Effector memory CD8-positive, alpha-beta T cell (primary cell): ENCODE measurements around the gene PSTPIP1.
A peak's percentile ranks its signal among the peaks of the same experiment; 100 is the strongest.

Source experiments
- ATAC-seq: fragments of 150-1000 bp; cut with Tn5 transposase; replicated peaks from 2 replicates; pipeline ENCODE4 v1.10.0; 2021; ENCODE audit warnings: mild to moderate bottlenecking, moderate library complexity
- DNase-seq, 3 experiments: peaks; one replicate each; pipeline ENCODE4 v3.0.0; 2021
- H3K27ac Mint-ChIP-seq, 2 donors: one replicate each; pipeline ENCODE4 v1.8.0; 2022; ENCODE audit warnings: mild to moderate bottlenecking in 2 of 2, mixed read lengths in 2 of 2, moderate library complexity in 2 of 2
- H3K27me3 Mint-ChIP-seq, 2 donors: one replicate each; pipeline ENCODE4 v1.8.0; 2022; ENCODE audit warnings: mixed read lengths in 2 of 2
- H3K36me3 Mint-ChIP-seq: one replicate; pipeline ENCODE4 v1.8.0; 2022; ENCODE audit warnings: mild to moderate bottlenecking, moderate library complexity, mixed read lengths; ENCODE audit not compliant: insufficient read depth
- H3K4me1 Mint-ChIP-seq, 2 donors: one replicate each; pipeline ENCODE4 v1.8.0; 2022; ENCODE audit warnings: low read depth in 2 of 2, mixed read lengths in 2 of 2
- H3K4me3 Mint-ChIP-seq, 2 donors: one replicate each; pipeline ENCODE4 v1.8.0; 2022; ENCODE audit warnings: mild to moderate bottlenecking in 2 of 2, mixed read lengths in 2 of 2, moderate library complexity in 2 of 2
- H3K9me3 Mint-ChIP-seq, 2 donors: one replicate each; pipeline ENCODE4 v1.8.0; 2022; ENCODE audit warnings: mixed read lengths in 2 of 2

PSTPIP1 gene

DNA sequence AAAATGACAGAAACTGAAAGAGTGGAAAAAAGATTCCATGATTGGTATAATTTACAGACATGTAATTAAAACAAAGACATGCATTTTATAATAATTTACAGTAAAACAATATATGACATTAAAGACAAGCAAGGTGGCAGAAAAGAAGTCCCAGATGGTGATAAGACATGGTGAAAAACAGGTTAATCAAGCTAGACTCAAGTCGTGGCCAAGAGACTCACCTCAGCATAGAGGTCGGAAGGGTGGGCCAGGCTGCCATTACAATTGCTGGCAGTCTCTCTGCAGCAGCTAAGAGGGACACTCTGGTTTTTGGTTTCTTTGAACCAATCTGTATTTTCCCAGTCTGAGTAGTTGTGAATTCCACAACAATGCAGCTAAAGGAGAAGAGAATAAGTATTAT lies 57.6 kb downstream of the PSTPIP1 start:
- no peaks in the 10 kb centered on the region for H3K9me3 Mint-ChIP-seq
- no peak for ATAC-seq
- no peak overlapping the region for H3K4me3 Mint-ChIP-seq
- peaks cover 0 to 7% of the 10 kb centered on the region in 2 donors for H3K4me1 Mint-ChIP-seq
- H3K27me3 Mint-ChIP-seq = no peaks in the 10 kb centered on the region
- DNase-seq = no peak
- peaks cover 8% of the 10 kb centered on the region for H3K36me3 Mint-ChIP-seq
- H3K27ac Mint-ChIP-seq = no peak overlapping the region

DNA sequence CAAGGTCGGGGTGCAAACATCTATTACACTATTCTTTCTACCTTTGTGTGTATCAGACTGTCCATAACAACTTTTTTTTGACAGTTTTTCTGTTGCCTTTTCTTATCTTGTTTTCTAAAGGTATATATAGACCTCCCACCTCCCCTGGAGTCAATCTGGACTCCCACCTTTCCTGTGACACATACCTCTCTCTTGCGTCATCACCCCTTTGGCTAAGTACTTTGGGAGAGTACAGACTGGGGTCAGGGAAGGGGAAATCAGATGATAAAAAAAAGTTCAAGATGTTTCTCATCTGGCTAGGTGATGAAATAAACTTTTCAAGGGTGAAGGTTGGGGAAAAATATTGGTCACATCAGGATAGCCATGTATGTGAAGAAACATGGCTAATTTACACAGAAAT lies 58.8 kb downstream of the PSTPIP1 start:
- Mint-ChIP-seq H3K4me3 (no peak overlapping the region), H3K36me3 (peaks cover 3% of the 10 kb centered on the region), H3K27me3 (no peaks in the 10 kb centered on the region), H3K4me1 (peaks cover 0 to 7% of the 10 kb centered on the region in 2 donors), H3K9me3 (no peaks in the 10 kb centered on the region), H3K27ac (peak overlapping the region in 1 of 2 donors; percentile 36)
- no peak for ATAC-seq
- no peak for DNase-seq

DNA sequence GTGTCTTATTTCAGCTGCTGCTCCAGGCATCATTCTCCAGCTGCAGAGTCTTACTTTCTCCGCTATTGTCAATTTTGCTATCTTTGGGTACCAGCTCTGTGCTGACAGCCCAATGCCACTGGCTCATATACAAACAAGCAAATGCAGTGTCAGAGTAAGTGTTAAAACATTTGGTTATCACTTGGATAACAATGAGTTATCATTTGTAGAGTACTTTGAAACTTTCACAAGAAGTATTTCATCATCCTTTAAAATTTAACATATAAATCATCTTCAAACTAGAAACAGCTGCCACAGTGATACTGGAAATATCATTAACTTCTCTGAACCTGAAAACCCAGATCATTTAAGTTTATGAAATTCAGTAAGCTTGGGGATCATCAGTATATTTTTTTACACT lies 62.1 kb downstream of the PSTPIP1 start:
- H3K9me3 Mint-ChIP-seq = no peaks in the 10 kb centered on the region
- H3K27me3 Mint-ChIP-seq = no peaks in the 10 kb centered on the region
- H3K27ac Mint-ChIP-seq = no peak overlapping the region
- no peak overlapping the region for H3K4me3 Mint-ChIP-seq
- DNase-seq = no peak
- H3K36me3 Mint-ChIP-seq = no peaks in the 10 kb centered on the region
- H3K4me1 Mint-ChIP-seq = no peaks in the 10 kb centered on the region
- no peak for ATAC-seq

DNA sequence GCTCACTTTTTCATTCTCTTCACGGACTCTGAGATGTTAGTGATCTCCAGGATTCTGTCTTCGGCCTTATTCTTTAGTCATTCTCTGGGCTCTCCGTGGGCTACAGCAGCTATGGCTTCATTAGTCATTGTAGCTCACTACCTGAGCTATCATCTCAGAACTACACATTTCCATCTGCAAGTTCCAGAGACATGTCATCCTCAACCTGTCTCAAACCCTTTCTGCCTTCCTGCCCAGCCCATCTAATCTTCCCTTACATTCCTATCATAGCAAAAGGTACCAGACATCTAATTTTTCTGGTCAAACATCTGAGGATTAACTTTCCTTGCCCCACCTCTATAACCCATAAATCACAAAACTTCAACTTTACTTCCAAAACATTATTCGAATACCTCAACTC lies 62.8 kb downstream of the PSTPIP1 start:
- no peak for DNase-seq
- H3K9me3 Mint-ChIP-seq = no peaks in the 10 kb centered on the region
- H3K27me3 Mint-ChIP-seq = no peaks in the 10 kb centered on the region
- ATAC-seq = no peak
- no peaks in the 10 kb centered on the region for H3K36me3 Mint-ChIP-seq
- no peak overlapping the region for H3K27ac Mint-ChIP-seq
- H3K4me1 Mint-ChIP-seq = no peaks in the 10 kb centered on the region
- no peak overlapping the region for H3K4me3 Mint-ChIP-seq

DNA sequence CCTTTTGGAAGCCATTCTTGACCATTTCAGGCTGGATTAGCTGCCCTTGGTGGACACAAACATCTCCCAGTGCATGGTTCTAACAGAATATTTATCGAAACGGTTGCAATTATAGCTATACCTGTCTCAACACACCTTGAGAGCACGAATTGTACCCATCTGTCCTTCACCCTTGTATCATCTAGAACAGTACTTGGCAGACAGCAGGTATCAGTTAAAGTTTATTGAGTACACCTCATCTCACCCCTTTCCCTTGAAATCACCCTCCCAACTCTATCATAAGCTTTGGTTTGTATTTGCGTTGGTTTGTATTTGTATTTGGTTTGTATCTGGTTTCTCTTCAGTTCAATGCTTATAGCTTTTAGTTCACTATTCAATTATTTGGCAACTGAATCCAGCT lies 63.5 kb downstream of the PSTPIP1 start:
- Mint-ChIP-seq H3K4me1 (no peaks in the 10 kb centered on the region), H3K27ac (no peak overlapping the region), H3K27me3 (no peaks in the 10 kb centered on the region), H3K9me3 (no peaks in the 10 kb centered on the region), H3K4me3 (no peak overlapping the region), H3K36me3 (no peaks in the 10 kb centered on the region)
- DNase-seq (no peak), ATAC-seq (no peak)

DNA sequence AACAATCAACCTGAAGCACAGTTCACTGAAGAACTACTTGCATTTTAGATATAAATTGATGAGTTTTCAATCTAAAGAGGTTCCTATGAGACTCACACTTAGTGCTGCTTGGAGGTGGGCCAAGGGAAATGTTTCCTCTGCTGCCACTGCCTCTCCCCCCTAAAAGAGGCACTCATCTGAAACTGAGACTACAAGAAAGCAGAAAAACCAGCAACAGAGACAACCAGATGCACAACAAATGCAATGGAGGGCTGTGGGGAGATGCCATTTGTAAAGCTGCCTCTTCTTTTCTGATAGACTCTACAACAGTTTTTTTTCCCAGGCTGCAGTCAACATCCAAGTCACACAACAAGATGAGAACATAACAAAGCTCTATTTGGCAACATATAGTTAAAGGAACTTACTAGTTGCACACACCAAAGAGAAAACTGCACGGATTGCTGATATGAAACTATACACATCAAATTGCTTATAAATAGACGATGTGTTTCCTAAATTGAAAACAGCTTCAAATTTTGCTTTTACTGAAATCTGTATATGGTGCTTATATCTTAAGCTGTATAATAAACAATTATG lies 64.9 kb downstream of the PSTPIP1 start:
- Mint-ChIP-seq H3K36me3 (no peaks in the 10 kb centered on the region), H3K4me3 (no peak overlapping the region), H3K4me1 (no peaks in the 10 kb centered on the region), H3K27ac (peak overlapping the region; percentile 7), H3K9me3 (no peaks in the 10 kb centered on the region), H3K27me3 (no peaks in the 10 kb centered on the region)
- no peak for DNase-seq
- ATAC-seq = no peak

DNA sequence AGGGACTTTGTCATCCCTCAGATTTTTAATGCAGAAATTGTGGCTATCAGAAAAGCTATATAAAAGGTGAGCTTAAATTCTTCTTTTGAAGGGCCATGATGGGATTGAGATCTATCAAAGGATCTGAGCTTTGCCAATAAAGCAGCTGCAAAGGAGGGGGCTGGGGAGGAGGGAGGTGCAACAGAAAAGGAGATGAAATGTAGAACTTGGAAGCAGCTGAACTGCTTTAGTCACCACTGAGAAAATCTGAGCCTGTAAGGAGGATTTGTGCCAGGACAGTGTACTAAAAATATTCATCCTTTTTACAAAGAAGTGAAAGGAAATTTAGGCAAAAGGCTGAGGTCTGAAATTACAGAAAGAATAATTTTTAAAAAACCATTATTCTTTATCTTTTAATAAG lies 65.6 kb downstream of the PSTPIP1 start:
- Mint-ChIP-seq H3K36me3 (no peaks in the 10 kb centered on the region), H3K27ac (peak overlapping the region in 1 of 2 donors; percentile 7), H3K27me3 (no peaks in the 10 kb centered on the region), H3K9me3 (no peaks in the 10 kb centered on the region), H3K4me3 (no peak overlapping the region), H3K4me1 (no peaks in the 10 kb centered on the region)
- DNase-seq = no peak
- no peak for ATAC-seq

DNA sequence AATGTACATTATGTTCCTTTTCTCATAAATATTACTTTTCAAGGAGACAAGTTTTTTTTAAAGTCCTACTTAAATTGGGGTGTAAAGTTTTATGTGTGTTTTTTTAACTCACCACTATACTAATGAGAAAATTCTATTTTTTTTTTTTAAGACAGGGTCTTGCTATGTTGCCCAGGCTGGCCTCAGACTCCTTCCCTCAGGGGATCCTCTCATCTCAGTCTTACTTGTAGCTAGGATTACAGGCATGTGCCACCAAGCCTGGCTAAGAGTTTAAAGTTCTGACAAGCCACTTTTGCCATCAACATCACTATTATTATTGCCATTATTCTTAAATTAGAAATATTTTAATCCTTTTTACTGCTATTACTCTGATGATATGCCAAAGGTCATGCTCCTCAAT lies 68.3 kb downstream of the PSTPIP1 start:
- Mint-ChIP-seq H3K36me3 (no peaks in the 10 kb centered on the region), H3K4me3 (no peak overlapping the region), H3K9me3 (no peaks in the 10 kb centered on the region), H3K27ac (no peak overlapping the region), H3K27me3 (no peaks in the 10 kb centered on the region), H3K4me1 (no peaks in the 10 kb centered on the region)
- ATAC-seq = no peak
- no peak for DNase-seq

DNA sequence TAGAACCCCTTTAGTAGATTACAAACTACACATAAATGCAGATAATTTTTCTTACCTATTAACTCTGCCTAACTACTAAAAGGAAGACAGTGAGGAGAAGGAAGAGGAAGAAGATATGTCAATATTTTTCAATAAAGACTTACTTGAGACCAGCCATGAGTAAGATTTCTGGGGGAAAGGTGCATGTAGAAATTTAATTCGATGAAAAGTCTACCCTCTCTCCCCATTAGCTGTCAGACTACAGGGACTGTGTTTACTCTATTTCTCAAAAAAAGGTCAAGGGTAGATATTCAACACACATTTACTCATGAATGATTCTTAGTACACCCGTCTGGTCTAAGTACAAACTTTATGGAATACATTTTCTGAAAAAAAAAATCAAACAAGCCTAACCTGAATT lies 69.1 kb downstream of the PSTPIP1 start:
- Mint-ChIP-seq H3K4me3 (no peak overlapping the region), H3K27ac (no peak overlapping the region), H3K4me1 (peaks cover 0 to 2% of the 10 kb centered on the region in 2 donors), H3K9me3 (no peaks in the 10 kb centered on the region), H3K36me3 (no peaks in the 10 kb centered on the region), H3K27me3 (no peaks in the 10 kb centered on the region)
- ATAC-seq (no peak), DNase-seq (no peak)

DNA sequence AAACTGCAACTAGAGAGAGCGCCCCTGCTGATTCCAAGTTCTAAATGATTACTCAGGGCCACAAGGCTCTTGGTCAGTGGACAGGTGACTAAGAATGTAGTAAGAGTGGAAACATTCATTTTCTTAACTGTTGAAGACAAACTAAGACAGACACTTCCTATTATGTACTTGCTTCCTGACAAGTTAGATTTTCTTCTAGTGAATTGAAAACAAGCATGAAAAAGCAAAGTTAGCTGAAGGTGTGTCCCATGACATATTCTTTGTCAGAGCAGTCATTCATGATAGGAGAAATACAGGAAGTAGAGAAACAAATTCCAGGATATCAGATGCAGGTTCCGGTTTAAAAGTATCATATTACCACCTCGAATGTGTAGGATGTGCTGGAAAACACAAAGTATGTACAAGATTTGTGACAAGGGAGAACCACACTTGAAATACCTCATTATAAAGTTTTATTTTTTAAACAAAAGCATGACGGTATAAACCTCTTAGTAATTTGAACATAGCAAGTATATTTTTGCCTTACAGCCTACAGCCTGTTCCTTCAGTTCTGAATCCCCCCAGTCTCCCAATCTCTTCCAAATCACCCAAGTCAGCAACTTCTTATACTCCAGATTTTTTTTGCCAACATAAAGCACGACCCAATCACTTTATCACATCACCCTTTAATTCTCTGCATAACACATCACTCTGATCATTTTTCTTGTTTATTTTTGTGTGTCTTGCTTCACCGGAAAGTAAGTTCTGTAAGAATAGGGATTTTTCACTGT lies 69.8 kb downstream of the PSTPIP1 start:
- H3K4me1 Mint-ChIP-seq = peaks cover 4 to 6% of the 10 kb centered on the region in 2 donors
- ATAC-seq (no peak), DNase-seq (no peak)
- H3K4me3 Mint-ChIP-seq = no peak overlapping the region
- H3K36me3 Mint-ChIP-seq = no peaks in the 10 kb centered on the region
- H3K27me3 Mint-ChIP-seq = no peaks in the 10 kb centered on the region
- no peaks in the 10 kb centered on the region for H3K9me3 Mint-ChIP-seq
- no peak overlapping the region for H3K27ac Mint-ChIP-seq

DNA sequence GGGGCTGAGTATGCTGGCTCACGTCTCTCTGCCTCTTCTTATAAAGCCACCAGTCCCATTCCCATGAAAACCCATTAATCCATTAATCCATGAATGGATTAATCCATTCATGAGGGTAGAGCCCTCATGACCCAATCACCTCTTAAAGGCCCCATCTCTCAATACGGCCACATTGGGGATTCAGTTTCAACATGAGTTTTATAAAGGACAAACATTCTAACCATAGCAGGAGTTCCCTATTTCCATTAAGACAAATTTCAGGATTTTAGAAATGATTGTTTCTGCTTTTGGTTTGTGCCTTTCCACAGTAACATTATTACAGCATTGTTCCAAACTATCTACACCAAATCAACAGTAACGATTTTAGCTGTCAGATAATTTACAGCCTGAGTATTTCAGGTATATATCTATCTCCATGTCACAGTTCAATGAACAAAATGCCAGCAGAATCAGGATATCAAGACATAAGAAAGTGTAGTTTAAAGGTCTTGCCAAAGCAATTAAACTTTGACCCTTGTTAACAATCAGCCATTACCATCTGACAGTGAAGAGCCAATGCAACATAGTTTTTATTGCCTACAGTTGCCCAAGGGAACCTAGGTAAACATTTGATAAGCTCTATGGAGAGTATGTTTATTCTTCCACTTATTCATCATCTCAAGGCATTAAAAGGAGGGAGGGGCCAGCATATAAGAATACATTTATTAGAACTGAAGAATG lies 72.2 kb downstream of the PSTPIP1 start:
- H3K27ac Mint-ChIP-seq = no peak overlapping the region
- peaks cover 12 to 15% of the 10 kb centered on the region in 2 donors for H3K4me1 Mint-ChIP-seq
- no peaks in the 10 kb centered on the region for H3K9me3 Mint-ChIP-seq
- peaks cover 4% of the 10 kb centered on the region for H3K36me3 Mint-ChIP-seq
- no peak overlapping the region for H3K4me3 Mint-ChIP-seq
- ATAC-seq = no peak
- H3K27me3 Mint-ChIP-seq = no peaks in the 10 kb centered on the region
- DNase-seq = no peak

DNA sequence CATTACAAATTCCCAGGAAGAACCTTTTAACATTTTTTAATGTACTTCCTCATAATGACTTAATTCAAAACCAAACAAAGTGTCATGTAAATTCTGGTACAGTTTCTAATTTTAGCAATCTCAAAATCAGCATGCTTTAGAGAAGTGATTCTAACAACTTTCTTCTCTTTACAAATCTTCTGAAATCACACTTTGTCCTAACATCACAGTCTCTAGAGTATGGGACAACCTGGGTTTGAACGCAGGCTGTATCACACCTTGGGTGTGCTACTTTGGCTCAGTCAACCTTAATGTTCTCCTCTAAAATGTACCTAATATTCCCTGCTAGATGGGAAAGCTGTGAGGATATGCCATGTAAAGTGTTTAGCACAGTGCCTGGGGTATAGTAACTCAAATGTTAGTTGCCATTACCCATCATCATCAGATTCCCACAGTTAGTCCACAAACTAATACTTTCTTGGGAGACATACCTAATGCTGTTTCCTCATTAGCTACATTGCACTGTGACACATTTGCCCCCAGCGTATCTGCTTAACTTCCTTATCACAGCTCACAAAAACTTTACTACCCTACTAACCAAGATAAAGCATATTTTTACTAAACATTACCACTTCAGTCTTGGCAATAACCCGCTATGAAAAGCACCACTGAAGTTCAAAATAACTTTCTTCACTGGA lies 72.9 kb downstream of the PSTPIP1 start:
- Mint-ChIP-seq H3K4me1 (peaks cover 12 to 15% of the 10 kb centered on the region in 2 donors), H3K4me3 (no peak overlapping the region), H3K9me3 (no peaks in the 10 kb centered on the region), H3K27me3 (no peaks in the 10 kb centered on the region), H3K36me3 (peaks cover 4% of the 10 kb centered on the region), H3K27ac (no peak overlapping the region)
- no peak for DNase-seq
- no peak for ATAC-seq

DNA sequence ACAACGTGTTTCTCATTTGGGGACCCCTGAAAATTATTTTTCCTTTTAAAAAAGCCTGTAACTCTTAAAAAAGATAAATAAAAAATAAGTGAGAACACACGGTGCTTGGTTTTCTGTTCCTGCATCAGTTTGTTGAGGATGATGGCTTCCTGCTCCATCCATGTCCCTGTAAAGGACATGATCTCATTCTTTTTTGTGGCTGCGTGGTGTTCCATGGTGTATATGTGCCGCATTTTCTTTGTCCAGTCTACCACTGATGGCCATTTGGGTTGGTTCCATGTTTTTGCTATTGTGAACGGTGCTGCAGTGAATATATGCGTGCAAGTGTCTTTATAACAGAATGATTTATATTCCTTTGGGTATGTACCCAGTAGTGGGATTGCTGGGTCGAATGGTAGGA lies 73.7 kb downstream of the PSTPIP1 start:
- Mint-ChIP-seq H3K4me1 (peaks cover 12 to 15% of the 10 kb centered on the region in 2 donors), H3K27ac (no peak overlapping the region), H3K27me3 (no peaks in the 10 kb centered on the region), H3K4me3 (no peak overlapping the region), H3K9me3 (no peaks in the 10 kb centered on the region), H3K36me3 (peaks cover 4% of the 10 kb centered on the region)
- no peak for ATAC-seq
- no peak for DNase-seq
